HepG2 (cell line): ENCODE data around the gene BCAS3. TPM values are rescaled to one million over a fixed set of nuclear protein-coding genes. Genes with fewer than 3 reads are reported as not detected.

Source experiments
- ATAC-seq: fragments of 200-7000 bp; cut with Tn5 transposase; 3 replicates; pipeline ENCODE4 v1.9.1; 2020; ENCODE audit warnings: mild to moderate bottlenecking, moderate library complexity
- BruUV-seq: library from RNA; stranded (reverse); fragments of 400-500 nt; replicated peaks from 2 replicates; lab custom pipeline; 2021; lab: Mats Ljungman, UMichigan
- CTCF ChIA-PET: fragments of 300-600 bp; formaldehyde crosslinking; extraction: SDS; loops from one replicate; lab custom pipeline; 2021; ENCODE audit warnings: low total read pairs, inconsistent platforms, low intra/inter-chr PET ratio; lab: Yijun Ruan, JAX
- POLR2A ChIA-PET: fragments of 350-600 bp; sonication (Branson Sonifier 250); formaldehyde crosslinking; loops from one replicate; lab custom pipeline; 2020; ENCODE audit warnings: antibody characterized with exemption, inconsistent platforms; lab: Yijun Ruan, JAX
- DNase-seq: peaks from one replicate; pipeline ENCODE4 v3.0.0-alpha.2; 2015; ENCODE audit warnings: low spot score
- FAIRE-seq: peaks from 3 replicates; lab custom pipeline; 2011; peaks lifted over from hg19 to GRCh38; lab: Jason Lieb, UNC
- H2AFZ ChIP-seq: one replicate; pipeline ENCODE4 v1.6.1; 2011; ENCODE audit warnings: low read length, inconsistent platforms
- H3K27ac ChIP-seq: fragments of 300-600 bp; 3 replicates; pipeline ENCODE4 v1.8.0; 2011; ENCODE audit warnings: mixed run types, mild to moderate bottlenecking, mixed read lengths, low read length, inconsistent platforms; ENCODE audit not compliant: insufficient read depth; ENCODE audit errors: extremely low read length
- H3K27me3 ChIP-seq, 2 experiments: fragments of 200-600 bp in 1 of 2; 2 replicates in 1 of 2; 3 replicates in 1 of 2; pipeline versions ENCODE4 v1.6.0 to v1.8.0; 2011; ENCODE audit warnings: low read length in 2 of 2, mild to moderate bottlenecking in 2 of 2, moderate library complexity in 2 of 2, inconsistent platforms in 1 of 2; ENCODE audit not compliant: insufficient read depth in 2 of 2, control insufficient read depth in 1 of 2
- H3K36me3 ChIP-seq, 2 experiments: fragments of 200-600 bp in 1 of 2; replicated peaks in 1 of 2; 2 replicates in 1 of 2; 3 replicates in 1 of 2; pipeline versions ENCODE4 v1.5.1 to v1.8.0; 2011; ENCODE audit warnings: low read length in 2 of 2, inconsistent platforms in 1 of 2; ENCODE audit not compliant: insufficient read depth in 2 of 2, control insufficient read depth in 1 of 2
- H3K4me1 ChIP-seq: 2 replicates; pipeline ENCODE4 v1.5.1; 2012; ENCODE audit warnings: low read length, inconsistent platforms; ENCODE audit not compliant: insufficient read depth
- H3K4me2 ChIP-seq: 2 replicates; pipeline ENCODE4 v1.6.0; 2011; ENCODE audit warnings: low read depth, low read length, inconsistent platforms
- H3K4me3 ChIP-seq, 3 experiments: fragments of 200-600 bp in 1 of 3; sonication (generic), shearing (Covaris generic) in 1 of 3; replicated peaks in 1 of 3; 2 replicates each; pipeline ENCODE4 v1.5.1; 2011 to 2016; ENCODE audit warnings: low read length in 3 of 3, inconsistent platforms in 2 of 3, low read depth in 2 of 3, mild to moderate bottlenecking in 2 of 3, control low read depth in 1 of 3, mixed read lengths in 1 of 3; ENCODE audit not compliant: insufficient read depth in 1 of 3
- H3K79me2 ChIP-seq: one replicate; pipeline ENCODE4 v1.6.1; 2011; ENCODE audit warnings: low read length, inconsistent platforms; ENCODE audit not compliant: insufficient read depth
- H3K9ac ChIP-seq: 2 replicates; pipeline ENCODE4 v1.6.0; 2011; ENCODE audit warnings: mild to moderate bottlenecking, low read depth, low read length, inconsistent platforms; ENCODE audit not compliant: insufficient read depth
- H3K9me3 ChIP-seq: 2 replicates; pipeline ENCODE4 v1.5.1; 2012; ENCODE audit warnings: mild to moderate bottlenecking, low read length
- H4K20me1 ChIP-seq: 2 replicates; pipeline ENCODE4 v1.6.0; 2011; ENCODE audit warnings: inconsistent platforms, mild to moderate bottlenecking, low read length, moderate library complexity; ENCODE audit not compliant: insufficient read depth
- GATAD2A ChIP-seq: IDR thresholded peaks from 2 replicates; pipeline ENCODE4 v1.6.1; 2016
- MAFK ChIP-seq, 2 experiments: IDR thresholded peaks in 1 of 2; conservative IDR thresholded peaks in 1 of 2; 2 replicates each; pipeline ENCODE4 v1.6.1; 2011; ENCODE audit warnings: improper control_type of control experiment in 2 of 2, low read length in 2 of 2
- POLR2G ChIP-seq: fragments of 200-400 bp; formaldehyde crosslinking; IDR thresholded peaks from 2 replicates; pipeline ENCODE4 v1.6.1; 2018; ENCODE audit warnings: mild to moderate bottlenecking, low read depth, low read length, moderate library complexity
- SNRNP70 ChIP-seq: fragments of 200-400 bp; formaldehyde crosslinking; IDR thresholded peaks from 2 replicates; pipeline ENCODE4 v1.6.1; 2017; ENCODE audit warnings: mild to moderate bottlenecking, low read depth, low read length, moderate library complexity
- USF2 ChIP-seq, 2 experiments: sonication (generic) in 1 of 2; formaldehyde crosslinking in 1 of 2; IDR thresholded peaks; 2 replicates each; pipeline versions ENCODE4 v1.5.1 to v1.6.1; 2011 to 2020; ENCODE audit warnings: borderline replicate concordance in 1 of 2, low read depth in 1 of 2, low read length in 1 of 2, mild to moderate bottlenecking in 1 of 2, missing genetic modification reagents in 1 of 2, moderate library complexity in 1 of 2
- ZBTB7A ChIP-seq: sonication (generic); formaldehyde crosslinking; IDR thresholded peaks from 2 replicates; pipeline ENCODE4 v1.8.0; 2022; ENCODE audit warnings: mild to moderate bottlenecking, missing genetic modification reagents
- ZMAT3 ChIP-seq: sonication (generic); formaldehyde crosslinking; conservative IDR thresholded peaks from 2 replicates; pipeline ENCODE4 v1.7.0; 2021; ENCODE audit warnings: missing genetic modification reagents
- ZMYM2 ChIP-seq: sonication (generic); formaldehyde crosslinking; IDR thresholded peaks from 2 replicates; pipeline ENCODE4 v1.8.0; 2022; ENCODE audit warnings: mild to moderate bottlenecking, missing genetic modification reagents
- ZMYM4 ChIP-seq: sonication (generic); formaldehyde crosslinking; IDR thresholded peaks from 2 replicates; pipeline ENCODE4 v1.8.1; 2023; ENCODE audit warnings: mild to moderate bottlenecking, missing genetic modification reagents
- ZNF33A ChIP-seq: sonication (generic); formaldehyde crosslinking; IDR thresholded peaks from 2 replicates; pipeline ENCODE4 v1.5.1; 2020; ENCODE audit warnings: missing genetic modification reagents, mild to moderate bottlenecking, moderate library complexity, borderline replicate concordance
- ZNF589 ChIP-seq: sonication (generic); formaldehyde crosslinking; conservative IDR thresholded peaks from 2 replicates; pipeline ENCODE4 v1.8.0; 2022; ENCODE audit warnings: mild to moderate bottlenecking, moderate library complexity, missing genetic modification reagents
- ZSCAN30 ChIP-seq: sonication (generic); formaldehyde crosslinking; IDR thresholded peaks from 2 replicates; pipeline ENCODE4 v1.5.0; 2020; ENCODE audit warnings: mild to moderate bottlenecking, missing genetic modification reagents
- WGBS: methylation state at CpG from one replicate; pipeline ENCODE4 v1.1.6; 2017; ENCODE audit warnings: low lambda C conversion rate; 5-methylcytosine and 5-hydroxymethylcytosine counted together
- in situ Hi-C: cut with HindIII; loops from 2 replicates; pipeline ENCODE4 v1.10.0; 2017; ENCODE audit warnings: low pct_unique_long_range_greater_than_20kb; ENCODE audit not compliant: extremely low pct_ligation_motif_present
- intact Hi-C: fragments of 100-400 bp; cut with micrococcal nuclease; formaldehyde crosslinking; loops from one replicate; pipeline ENCODE4 v1.10.0; 2022; ENCODE audit not compliant: unreplicated experiment
- polyA plus RNA-seq, 8 experiments: library from polyadenylated mRNA; depleted of rRNA in 3 of 8; stranded (reverse) in 7 of 8; unstranded in 1 of 8; fragments of >200 nt; fragmentation: Illumina TruSeq in 4 of 8; extraction: Trizol in 4 of 8; gene quantifications; 2 replicates each; pipeline versions ENCODE4 v1.2.1 to v1.2.3, GENCODE V29; 2011 to 2016; ENCODE audit warnings: low read depth in 4 of 8, missing spikeins in 1 of 8, mixed read lengths in 1 of 8; ENCODE audit not compliant: insufficient read depth in 1 of 8
- total RNA-seq, 5 experiments: library from RNA; depleted of rRNA; stranded (reverse); fragments of >200 nt; fragmentation: Illumina TruSeq; extraction: Trizol; gene quantifications; 2 replicates each; pipeline ENCODE4 v1.2.3, GENCODE V29; 2016; ENCODE audit warnings: low read depth in 1 of 5

Gene BCAS3
- total and polyA plus RNA-seq, 2 of the 13 experiments (the other 11 are each of a cell fraction or from before 2014, with no cell fraction given): 10.7 to 11.2 TPM

GRCh38 chr17:61247439-61247838 lies 569.8 kb downstream of the BCAS3 start:
- no TSS peak for BruUV-seq
- Histone ChIP-seq H3K27me3 (no peaks in the 10 kb centered on the region; a peak in 1 of 5 replicates), H2AFZ (no peak overlapping the region), H3K9me3 (no peaks in the 10 kb centered on the region), H3K4me3 (no peak overlapping the region), H4K20me1 (no peaks in the 10 kb centered on the region), H3K79me2 (no peaks in the 10 kb centered on the region), H3K36me3 (no peaks in the 10 kb centered on the region; a peak in 1 of 5 replicates), H3K27ac (no peak overlapping the region), H3K4me1 (peaks cover 16% of the 10 kb centered on the region), H3K9ac (no peak overlapping the region), H3K4me2 (no peak overlapping the region)
- ATAC-seq (no peak), DNase-seq (no peak), FAIRE-seq (no peak)
- WGBS: 88% methylated on average over 3 of the region's 3 CpGs
- in situ Hi-C loops: no loop called here
- intact Hi-C loops: no loop called here
- ChIA-PET CTCF (no interaction called here), POLR2A (no interaction called here)
- TF ChIP-seq USF2 (IDR thresholded peaks at IDR 0.05; ENCODE audit: low read depth, low read length): no peak
- TF ChIP-seq USF2 (CRISPR knock-in tag; IDR thresholded peaks at IDR 0.05; ENCODE audit: borderline replicate concordance): no peak
- TF ChIP-seq ZMYM2 (CRISPR knock-in tag): no peak
- no peak for TF ChIP-seq ZSCAN30 (CRISPR knock-in tag)
- no peak for TF ChIP-seq ZBTB7A (CRISPR knock-in tag)
- TF ChIP-seq ZNF33A: no peak
- no peak for TF ChIP-seq POLR2G
- no peak for TF ChIP-seq ZMAT3
- TF ChIP-seq GATAD2A: no peak
- no peak for TF ChIP-seq ZMYM4 (CRISPR knock-in tag)
- TF ChIP-seq MAFK (conservative IDR thresholded peaks at IDR 0.05 in 1 of 2, IDR thresholded peaks at IDR 0.05 in 1 of 2; ENCODE audit: low read length in 2 of 2): no peak
- TF ChIP-seq ZNF589: no peak
- no peak for TF ChIP-seq SNRNP70
